CD14-positive monocyte (primary cell): Measurements from ENCODE around the gene CENPU. TPM values are rescaled to one million over a fixed set of nuclear protein-coding genes. Genes with fewer than 3 reads are reported as not detected.

Experiments used
- DNase-seq, 3 donors: peaks; one replicate each; pipeline ENCODE4 v3.0.0-alpha.2; 2011 to 2022
- H2AFZ ChIP-seq: 2 replicates; pipeline ENCODE4 v1.6.0; 2012; ENCODE audit warnings: mild to moderate bottlenecking, low read depth, low read length, inconsistent platforms; ENCODE audit not compliant: insufficient read depth, poor library complexity, severe bottlenecking
- H3K27ac ChIP-seq, 2 donors: 1 replicate in 1 of 2; 2 replicates in 1 of 2; pipeline ENCODE4 v1.5.1; 2012 to 2013; ENCODE audit warnings: low read length in 2 of 2, control low read depth in 1 of 2, inconsistent platforms in 1 of 2, low read depth in 1 of 2, mild to moderate bottlenecking in 1 of 2
- H3K27me3 ChIP-seq, 2 donors: one replicate each; pipeline versions ENCODE4 v1.6.0 to v1.6.1; 2011 to 2013; ENCODE audit warnings: low read length in 2 of 2; ENCODE audit not compliant: control insufficient read depth in 2 of 2, insufficient read depth in 2 of 2
- H3K36me3 ChIP-seq, 2 donors: replicated peaks in 1 of 2; 1 replicate in 1 of 2; 2 replicates in 1 of 2; pipeline versions ENCODE4 v1.5.1 to v1.6.1; 2012 to 2013; ENCODE audit warnings: low read length in 2 of 2, control low read depth in 1 of 2, inconsistent platforms in 1 of 2, mild to moderate bottlenecking in 1 of 2; ENCODE audit not compliant: insufficient read depth in 2 of 2, control insufficient read depth in 1 of 2
- H3K4me1 ChIP-seq, 2 donors: 1 replicate in 1 of 2; 2 replicates in 1 of 2; pipeline versions ENCODE4 v1.5.1 to v1.6.1; 2012 to 2013; ENCODE audit warnings: low read length in 2 of 2, control low read depth in 1 of 2, inconsistent platforms in 1 of 2, mild to moderate bottlenecking in 1 of 2, moderate library complexity in 1 of 2; ENCODE audit not compliant: insufficient read depth in 2 of 2, control insufficient read depth in 1 of 2
- H3K4me2 ChIP-seq: replicated peaks from 2 replicates; pipeline ENCODE3; 2012; ENCODE audit warnings: low read length, moderate library complexity, mild to moderate bottlenecking; ENCODE audit not compliant: poor library complexity, severe bottlenecking; ENCODE audit errors: extremely low read depth
- H3K4me3 ChIP-seq, 3 experiments: fragments of 200-600 bp in 1 of 3; sonication (generic) in 1 of 3; replicated peaks in 1 of 3; 1 replicate in 2 of 3; 2 replicates in 1 of 3; pipeline ENCODE4 v1.5.1; 2011 to 2013; ENCODE audit warnings: low read length in 3 of 3, mild to moderate bottlenecking in 3 of 3, control low read depth in 2 of 3, low read depth in 2 of 3, inconsistent platforms in 1 of 3, moderate library complexity in 1 of 3
- H3K79me2 ChIP-seq: 2 replicates; pipeline ENCODE4 v1.6.0; 2012; ENCODE audit warnings: mild to moderate bottlenecking, control low read depth, inconsistent platforms, low read length, moderate library complexity; ENCODE audit not compliant: insufficient read depth
- H3K9ac ChIP-seq: 2 replicates; pipeline ENCODE4 v1.6.0; 2017; ENCODE audit warnings: low read length, mild to moderate bottlenecking; ENCODE audit not compliant: insufficient read depth, poor library complexity, severe bottlenecking
- H3K9me3 ChIP-seq, 2 donors: replicated peaks in 1 of 2; 1 replicate in 1 of 2; 2 replicates in 1 of 2; pipeline versions ENCODE4 v1.5.1 to v1.6.1; 2012 to 2013; ENCODE audit warnings: low read length in 2 of 2, control low read depth in 1 of 2; ENCODE audit not compliant: control insufficient read depth in 1 of 2, insufficient read depth in 1 of 2
- H4K20me1 ChIP-seq: 2 replicates; pipeline ENCODE4 v1.6.0; 2012; ENCODE audit warnings: mild to moderate bottlenecking, low read length, control low read depth, moderate library complexity; ENCODE audit not compliant: insufficient read depth
- H3K27ac Mint-ChIP-seq, 7 donors: one replicate each; pipeline ENCODE4 v1.8.0; 2020; ENCODE audit warnings: mild to moderate bottlenecking in 7 of 7, mixed read lengths in 7 of 7, moderate library complexity in 6 of 7, inconsistent platforms in 2 of 7
- H3K27me3 Mint-ChIP-seq, 3 donors: one replicate each; pipeline ENCODE4 v1.8.0; 2021 to 2022; ENCODE audit warnings: low read depth in 3 of 3, mild to moderate bottlenecking in 3 of 3, mixed read lengths in 3 of 3, moderate library complexity in 3 of 3, inconsistent platforms in 1 of 3
- H3K36me3 Mint-ChIP-seq, 2 donors: one replicate each; pipeline ENCODE4 v1.8.0; 2020; ENCODE audit warnings: mixed read lengths in 2 of 2, inconsistent platforms in 1 of 2, mild to moderate bottlenecking in 1 of 2
- H3K4me1 Mint-ChIP-seq: one replicate; pipeline ENCODE4 v1.8.0; 2020; ENCODE audit warnings: mild to moderate bottlenecking, mixed read lengths
- H3K4me3 Mint-ChIP-seq, 2 donors: one replicate each; pipeline ENCODE4 v1.8.0; 2020; ENCODE audit warnings: mild to moderate bottlenecking in 2 of 2, mixed read lengths in 2 of 2, moderate library complexity in 1 of 2
- H3K9me3 Mint-ChIP-seq, 7 donors: one replicate each; pipeline ENCODE4 v1.8.0; 2020 to 2022; ENCODE audit warnings: mixed read lengths in 7 of 7, mild to moderate bottlenecking in 6 of 7, moderate library complexity in 6 of 7, inconsistent platforms in 2 of 7
- CTCF ChIP-seq: fragments of 200-600 bp; IDR thresholded peaks from one replicate; pipeline ENCODE4 v1.8.0; 2022; ENCODE audit warnings: antibody characterized with exemption, mild to moderate bottlenecking
- WGBS: methylation state at CpG from one replicate; pipeline ENCODE4 v1.1.5; 2013; ENCODE audit warnings: missing lambda C conversion rate; ENCODE audit not compliant: insufficient coverage; 5-methylcytosine and 5-hydroxymethylcytosine counted together
- intact Hi-C, 2 donors: fragments of 100-400 bp; cut with micrococcal nuclease; formaldehyde crosslinking; loops; one replicate each; pipeline versions ENCODE4 v1.15.0 to v1.15.1; 2023
- polyA plus RNA-seq, 3 donors: library from polyadenylated mRNA; depleted of rRNA in 1 of 3; unstranded in 2 of 3; stranded (reverse) in 1 of 3; fragments of 300-500 nt in 2 of 3; fragments of >200 nt in 1 of 3; fragmentation: Illumina TruSeq in 2 of 3; gene quantifications; 1 replicate in 2 of 3; 2 replicates in 1 of 3; pipeline ENCODE4 v1.2.3, GENCODE V29; 2012 to 2021

The CENPU gene
- polyA plus RNA-seq, 3 donors, result 1.2 to 1.6 (median 1.5) TPM

GRCh38 chr4:184728858-184729257, 5.0 kb downstream of the CENPU start:
- H2AFZ ChIP-seq, result no peak overlapping the region
- Mint-ChIP-seq H3K36me3 (peaks cover 22 to 34% of the 10 kb centered on the region in 2 donors), H3K4me1 (peaks cover 26% of the 10 kb centered on the region), H3K4me3 (no peak overlapping the region), H3K27me3 (peaks cover 0 to 2% (median 0%) of the 10 kb centered on the region in 3 donors), H3K9me3 (peaks cover 6 to 15% (median 9%) of the 10 kb centered on the region in 7 donors), H3K27ac (no peak overlapping the region)
- H3K4me1 ChIP-seq, result peaks cover 11 to 25% of the 10 kb centered on the region in 2 donors
- no peak for DNase-seq
- H3K36me3 ChIP-seq, result peaks cover 6 to 34% of the 10 kb centered on the region in 2 donors
- intact Hi-C loops, result no loop called here
- no peak for TF ChIP-seq CTCF
- no peaks in the 10 kb centered on the region for H4K20me1 ChIP-seq
- no peaks in the 10 kb centered on the region for H3K27me3 ChIP-seq
- H3K79me2 ChIP-seq, result peaks cover 89% of the 10 kb centered on the region
- no peak overlapping the region for H3K4me3 ChIP-seq
- H3K27ac ChIP-seq, result no peak overlapping the region
- H3K9me3 ChIP-seq, result peaks cover 4 to 6% of the 10 kb centered on the region in 2 donors
- no CpG with 5 or more reads among the region's 2 CpGs for WGBS
- H3K4me2 ChIP-seq, result no peak overlapping the region
- H3K9ac ChIP-seq, result no peak overlapping the region

- peak overlapping the region in 1 of 2 donors; percentile 58 for H3K27ac ChIP-seq
- DNase-seq, result no peak
- no peak overlapping the region for H3K4me2 ChIP-seq
- Mint-ChIP-seq H3K9me3 (peaks cover 6 to 15% (median 9%) of the 10 kb centered on the region in 7 donors), H3K36me3 (peaks cover 24 to 43% of the 10 kb centered on the region in 2 donors), H3K27me3 (peaks cover 0 to 2% (median 0%) of the 10 kb centered on the region in 3 donors), H3K4me1 (peaks cover 16% of the 10 kb centered on the region), H3K4me3 (no peak overlapping the region), H3K27ac (peak overlapping the region in 2 of 7 donors; percentile 53 to 84)
- H4K20me1 ChIP-seq, result no peaks in the 10 kb centered on the region
- H3K9ac ChIP-seq, result no peak overlapping the region
- no peaks in the 10 kb centered on the region for H3K27me3 ChIP-seq
- no peak for TF ChIP-seq CTCF
- H2AFZ ChIP-seq, result no peak overlapping the region
- H3K4me3 ChIP-seq, result no peak overlapping the region
- peaks cover 6 to 41% of the 10 kb centered on the region in 2 donors for H3K36me3 ChIP-seq
- no CpG with 5 or more reads among the region's 3 CpGs for WGBS
- H3K4me1 ChIP-seq, result peaks cover 3 to 14% of the 10 kb centered on the region in 2 donors
- intact Hi-C loops, result no loop called here
- peaks cover 4 to 6% of the 10 kb centered on the region in 2 donors for H3K9me3 ChIP-seq
- peaks cover 84% of the 10 kb centered on the region for H3K79me2 ChIP-seq
Observed at GRCh38 chr4:184727430-184727829, 6.5 kb downstream of the CENPU start.
